ENCODE data around the gene RAD18. TPM values are rescaled to one million over a fixed set of nuclear protein-coding genes. Genes with fewer than 3 reads are reported as not detected.

The RAD18 gene
- total RNA-seq, 1 donor from 2014 or later: 6.0 TPM

DNA sequence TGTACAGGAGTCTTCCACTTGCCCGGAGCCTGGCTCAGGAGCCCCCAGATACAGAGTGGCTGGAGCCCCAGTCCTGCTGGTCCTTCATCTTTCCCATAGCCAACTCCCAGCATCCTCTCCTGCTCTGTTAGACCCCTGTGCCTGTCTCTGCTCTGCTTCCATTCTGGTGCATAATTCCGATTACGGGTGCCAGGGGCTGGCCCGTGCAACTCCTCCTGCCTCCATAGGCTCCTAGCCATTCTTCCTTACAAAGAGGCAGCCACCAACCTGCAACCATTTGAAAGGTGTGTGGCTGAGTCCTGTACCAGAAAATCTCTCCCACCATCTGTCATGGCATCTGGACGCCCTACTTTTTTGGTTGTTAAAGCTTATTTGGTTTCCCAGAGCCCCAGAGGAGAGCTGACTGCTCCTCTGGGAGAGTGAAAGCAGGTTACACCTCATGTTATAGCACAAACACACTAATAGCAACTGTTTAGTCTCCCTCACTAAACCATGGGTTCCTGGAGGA is 5.2 kb upstream of the RAD18 start:
- H3K4me3 Mint-ChIP-seq (ENCODE audit: unreplicated experiment): no peak overlapping the region
- H3K9me3 ChIP-seq (ENCODE audit: insufficient read depth, low read depth, low read length): no peaks in the 10 kb centered on the region
- H3K27ac Mint-ChIP-seq (ENCODE audit: unreplicated experiment): no peak overlapping the region
- H2AFZ ChIP-seq (ENCODE audit: low read depth, low read length): no peak overlapping the region
- TF ChIP-seq EZH2 (IDR thresholded peaks at IDR 0.05; ENCODE audit: insufficient read depth, low read length): no peak
- TF ChIP-seq, protein P1, sequence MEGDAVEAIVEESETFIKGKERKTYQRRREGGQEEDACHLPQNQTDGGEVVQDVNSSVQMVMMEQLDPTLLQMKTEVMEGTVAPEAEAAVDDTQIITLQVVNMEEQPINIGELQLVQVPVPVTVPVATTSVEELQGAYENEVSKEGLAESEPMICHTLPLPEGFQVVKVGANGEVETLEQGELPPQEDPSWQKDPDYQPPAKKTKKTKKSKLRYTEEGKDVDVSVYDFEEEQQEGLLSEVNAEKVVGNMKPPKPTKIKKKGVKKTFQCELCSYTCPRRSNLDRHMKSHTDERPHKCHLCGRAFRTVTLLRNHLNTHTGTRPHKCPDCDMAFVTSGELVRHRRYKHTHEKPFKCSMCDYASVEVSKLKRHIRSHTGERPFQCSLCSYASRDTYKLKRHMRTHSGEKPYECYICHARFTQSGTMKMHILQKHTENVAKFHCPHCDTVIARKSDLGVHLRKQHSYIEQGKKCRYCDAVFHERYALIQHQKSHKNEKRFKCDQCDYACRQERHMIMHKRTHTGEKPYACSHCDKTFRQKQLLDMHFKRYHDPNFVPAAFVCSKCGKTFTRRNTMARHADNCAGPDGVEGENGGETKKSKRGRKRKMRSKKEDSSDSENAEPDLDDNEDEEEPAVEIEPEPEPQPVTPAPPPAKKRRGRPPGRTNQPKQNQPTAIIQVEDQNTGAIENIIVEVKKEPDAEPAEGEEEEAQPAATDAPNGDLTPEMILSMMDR (IDR thresholded peaks at IDR 0.05; ENCODE audit: insufficient read depth, low read depth, low read length): no peak
- DNase-seq (ENCODE audit: low read depth) (no peak), FAIRE-seq (no peak)
- H4K20me1 ChIP-seq (ENCODE audit: insufficient read depth, low read length): no peaks in the 10 kb centered on the region
- peaks cover 8% of the 10 kb centered on the region for H3K4me1 Mint-ChIP-seq (ENCODE audit: low read depth, unreplicated experiment)
- no peak overlapping the region for H3K4me2 ChIP-seq (ENCODE audit: low read length)
- H3K4me1 ChIP-seq (ENCODE audit: insufficient read depth, low read length): peaks cover 18% of the 10 kb centered on the region
- H3K27ac ChIP-seq (ENCODE audit: low read depth, low read length): no peak overlapping the region
- no peaks in the 10 kb centered on the region for H3K27me3 ChIP-seq (ENCODE audit: insufficient read depth, low read length)
- no peak overlapping the region for H3K4me3 ChIP-seq (ENCODE audit: insufficient read depth, low read depth, low read length)
- no peaks in the 10 kb centered on the region for H3K9me3 Mint-ChIP-seq (ENCODE audit: unreplicated experiment)
- H3K36me3 ChIP-seq (ENCODE audit: insufficient read depth, low read length): no peaks in the 10 kb centered on the region
- no peak overlapping the region for H3K9ac ChIP-seq (ENCODE audit: low read length)
- peaks cover 6% of the 10 kb centered on the region for H3K27me3 Mint-ChIP-seq (ENCODE audit: low read depth, unreplicated experiment)
- H3K79me2 ChIP-seq (ENCODE audit: insufficient read depth, low read length): no peaks in the 10 kb centered on the region
- no peaks in the 10 kb centered on the region for H3K36me3 Mint-ChIP-seq (ENCODE audit: low read depth, unreplicated experiment)

DNA sequence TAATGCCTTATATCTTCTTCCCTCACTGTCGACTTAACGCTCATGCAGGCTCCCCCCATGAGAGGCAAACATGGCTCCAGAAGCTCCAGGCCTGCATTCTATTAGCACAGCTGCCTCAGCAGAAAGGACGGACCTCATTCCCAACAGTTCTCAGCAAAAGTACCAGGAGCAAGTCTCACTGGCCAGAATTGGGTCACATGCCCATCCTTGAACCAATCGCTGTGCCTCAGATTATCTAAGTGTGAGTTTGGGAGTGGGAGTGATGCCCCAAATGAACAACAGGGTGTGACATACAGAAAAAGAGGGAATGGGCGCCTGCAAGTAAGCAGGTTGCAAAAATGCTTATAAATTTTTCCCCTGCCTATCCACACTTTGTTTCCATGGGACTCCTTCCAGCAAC is 4.3 kb upstream of the RAD18 start:
- peaks cover 19% of the 10 kb centered on the region for H3K4me1 ChIP-seq (ENCODE audit: insufficient read depth, low read length)

DNA sequence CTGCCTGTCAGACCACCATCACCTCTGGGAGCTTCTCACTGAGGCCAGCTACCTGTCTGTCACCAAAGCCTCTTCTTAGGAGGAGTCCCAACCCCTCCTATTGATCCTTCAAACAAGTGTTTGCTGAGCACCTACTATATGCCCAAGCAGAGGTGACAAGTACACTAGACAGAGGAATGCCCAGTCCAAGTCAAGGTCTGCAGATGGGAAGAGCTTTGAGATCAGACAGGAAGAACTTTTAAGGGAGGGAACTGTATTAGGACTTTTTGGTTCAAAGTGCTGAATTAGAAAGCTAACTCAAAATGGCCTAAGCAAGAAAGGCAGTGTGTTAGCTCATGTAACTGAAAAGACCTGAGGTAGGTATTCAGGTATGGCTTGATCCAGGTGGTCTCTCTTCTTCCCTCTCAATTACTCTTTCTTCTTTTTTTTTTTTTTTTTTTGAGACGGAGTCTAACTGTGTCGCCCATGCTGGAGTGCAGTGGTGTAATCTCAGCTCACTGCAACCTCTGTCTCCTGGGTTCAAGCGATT is 3.6 kb upstream of the RAD18 start:
- Mint-ChIP-seq H3K4me1 (ENCODE audit: low read depth, unreplicated experiment) (peaks cover 12% of the 10 kb centered on the region), H3K27ac (ENCODE audit: unreplicated experiment) (no peak overlapping the region), H3K4me3 (ENCODE audit: unreplicated experiment) (no peak overlapping the region), H3K9me3 (ENCODE audit: unreplicated experiment) (no peaks in the 10 kb centered on the region), H3K36me3 (ENCODE audit: low read depth, unreplicated experiment) (no peaks in the 10 kb centered on the region), H3K27me3 (ENCODE audit: low read depth, unreplicated experiment) (peaks cover 3% of the 10 kb centered on the region)
- Histone ChIP-seq H3K79me2 (ENCODE audit: insufficient read depth, low read length) (peaks cover 14% of the 10 kb centered on the region), H3K36me3 (ENCODE audit: insufficient read depth, low read length) (no peaks in the 10 kb centered on the region), H3K4me1 (ENCODE audit: insufficient read depth, low read length) (peaks cover 26% of the 10 kb centered on the region), H3K9ac (ENCODE audit: low read length) (no peak overlapping the region), H3K27me3 (ENCODE audit: insufficient read depth, low read length) (no peaks in the 10 kb centered on the region), H3K9me3 (ENCODE audit: insufficient read depth, low read depth, low read length) (no peaks in the 10 kb centered on the region), H4K20me1 (ENCODE audit: insufficient read depth, low read length) (no peaks in the 10 kb centered on the region), H3K27ac (ENCODE audit: low read depth, low read length) (no peak overlapping the region), H3K4me2 (ENCODE audit: low read length) (no peak overlapping the region), H3K4me3 (ENCODE audit: insufficient read depth, low read depth, low read length) (no peak overlapping the region), H2AFZ (ENCODE audit: low read depth, low read length) (no peak overlapping the region)
- FAIRE-seq: no peak
- DNase-seq (ENCODE audit: low read depth): no peak
- no peak for TF ChIP-seq EZH2 (IDR thresholded peaks at IDR 0.05; ENCODE audit: insufficient read depth, low read length)
- TF ChIP-seq, protein P1 (IDR thresholded peaks at IDR 0.05; ENCODE audit: insufficient read depth, low read depth, low read length): no peak

More for the DNA sequence above, 4.3 kb upstream of the RAD18 start:
- H3K36me3 ChIP-seq (ENCODE audit: insufficient read depth, low read length): no peaks in the 10 kb centered on the region
- no peak overlapping the region for H3K4me2 ChIP-seq (ENCODE audit: low read length)
- no peaks in the 10 kb centered on the region for H3K27me3 ChIP-seq (ENCODE audit: insufficient read depth, low read length)
- no peak overlapping the region for H3K4me3 Mint-ChIP-seq (ENCODE audit: unreplicated experiment)
- FAIRE-seq (no peak), DNase-seq (ENCODE audit: low read depth) (no peak)
- H3K4me3 ChIP-seq (ENCODE audit: insufficient read depth, low read depth, low read length): no peak overlapping the region
- H3K4me1 Mint-ChIP-seq (ENCODE audit: low read depth, unreplicated experiment): peaks cover 9% of the 10 kb centered on the region
- no peak overlapping the region for H2AFZ ChIP-seq (ENCODE audit: low read depth, low read length)
- no peaks in the 10 kb centered on the region for H4K20me1 ChIP-seq (ENCODE audit: insufficient read depth, low read length)
- no peak overlapping the region for H3K9ac ChIP-seq (ENCODE audit: low read length)
- no peaks in the 10 kb centered on the region for H3K9me3 Mint-ChIP-seq (ENCODE audit: unreplicated experiment)
- TF ChIP-seq, protein P1 (IDR thresholded peaks at IDR 0.05; ENCODE audit: insufficient read depth, low read depth, low read length): no peak
- TF ChIP-seq EZH2 (IDR thresholded peaks at IDR 0.05; ENCODE audit: insufficient read depth, low read length): no peak
- no peaks in the 10 kb centered on the region for H3K9me3 ChIP-seq (ENCODE audit: insufficient read depth, low read depth, low read length)
- no peaks in the 10 kb centered on the region for H3K36me3 Mint-ChIP-seq (ENCODE audit: low read depth, unreplicated experiment)
- H3K27ac Mint-ChIP-seq (ENCODE audit: unreplicated experiment): no peak overlapping the region
- no peak overlapping the region for H3K27ac ChIP-seq (ENCODE audit: low read depth, low read length)
- H3K79me2 ChIP-seq (ENCODE audit: insufficient read depth, low read length): peaks cover 7% of the 10 kb centered on the region
- H3K27me3 Mint-ChIP-seq (ENCODE audit: low read depth, unreplicated experiment): peaks cover 3% of the 10 kb centered on the region

Measured in astrocyte (in vitro differentiated cells and primary cell).